Small intestine (tissue), 7 donors: ENCODE data around the gene ABO. TPM values are rescaled to one million over a fixed set of nuclear protein-coding genes. Genes with fewer than 3 reads are reported as not detected.

Source experiments
- DNase-seq, 2 donors: peaks; one replicate each; pipeline versions ENCODE4 v3.0.0 to v3.0.0-alpha.2; 2013
- FAIRE-seq: peaks from 2 replicates; lab custom pipeline; 2012; peaks lifted over from hg19 to GRCh38; lab: Jason Lieb, UNC
- H3K27ac ChIP-seq, 3 donors: one replicate each; pipeline ENCODE4 v1.5.1; 2013; ENCODE audit warnings: low read length in 2 of 3, mild to moderate bottlenecking in 2 of 3, control low read depth in 1 of 3, inconsistent platforms in 1 of 3, low read depth in 1 of 3, moderate library complexity in 1 of 3
- H3K27me3 ChIP-seq, 3 donors: one replicate each; pipeline ENCODE4 v1.6.1; 2013; ENCODE audit warnings: low read length in 3 of 3, inconsistent platforms in 1 of 3; ENCODE audit not compliant: control insufficient read depth in 3 of 3, insufficient read depth in 3 of 3
- H3K36me3 ChIP-seq, 3 donors: one replicate each; pipeline ENCODE4 v1.6.1; 2013; ENCODE audit warnings: low read length in 3 of 3, inconsistent platforms in 1 of 3, low read depth in 1 of 3, mild to moderate bottlenecking in 1 of 3, moderate library complexity in 1 of 3; ENCODE audit not compliant: control insufficient read depth in 3 of 3, insufficient read depth in 2 of 3
- H3K4me1 ChIP-seq, 3 donors: one replicate each; pipeline ENCODE4 v1.6.1; 2013; ENCODE audit warnings: low read length in 2 of 3, inconsistent platforms in 1 of 3, low read depth in 1 of 3, mild to moderate bottlenecking in 1 of 3, moderate library complexity in 1 of 3; ENCODE audit not compliant: control insufficient read depth in 3 of 3, insufficient read depth in 2 of 3
- H3K4me3 ChIP-seq, 3 donors: one replicate each; pipeline ENCODE4 v1.5.1; 2013; ENCODE audit warnings: low read length in 3 of 3, control low read depth in 1 of 3, inconsistent platforms in 1 of 3, low read depth in 1 of 3, mild to moderate bottlenecking in 1 of 3, moderate library complexity in 1 of 3
- H3K9me3 ChIP-seq, 2 donors: one replicate each; pipeline ENCODE4 v1.6.1; 2013; ENCODE audit warnings: low read depth in 1 of 2, low read length in 1 of 2; ENCODE audit not compliant: control insufficient read depth in 2 of 2, insufficient read depth in 1 of 2
- WGBS, 3 donors: extraction: QIAGEN DNeasy Blood & Tissue Kit; methylation state at CpG; one replicate each; pipeline ENCODE4 v1.1.7; 2013; 5-methylcytosine and 5-hydroxymethylcytosine counted together
- polyA plus RNA-seq, 4 donors: library from polyadenylated mRNA; stranded (reverse) in 3 of 4; unstranded in 1 of 4; fragments of 200-250 nt in 3 of 4; fragments of 120-200 nt in 1 of 4; gene quantifications; one replicate each; pipeline versions ENCODE4 v1.2.1 to v1.2.3, GENCODE V29; 2013
- donor health status: healthy with polysubstance abuse.
- donor health status: control.
- donor health status: control.
- donor health status: Bipolar disorder and iron deficiency.
- donor health status: healthy.

Gene ABO
- polyA plus RNA-seq, 4 donors, result 9.5 to 46.4 (median 31.9) TPM

- 62 to 67% (median 66%) methylated on average over 13 of the region's 13 CpGs for WGBS, 3 donors
- Histone ChIP-seq H3K9me3 (peaks cover 2 to 6% of the 10 kb centered on the region in 2 donors), H3K36me3 (peaks cover 0 to 43% (median 2%) of the 10 kb centered on the region in 3 donors), H3K4me3 (no peak overlapping the region), H3K27me3 (no peaks in the 10 kb centered on the region), H3K27ac (no peak overlapping the region), H3K4me1 (peaks cover 0 to 8% (median 3%) of the 10 kb centered on the region in 3 donors)
- DNase-seq, result no peak
- FAIRE-seq, result no peak
Measured at GRCh38 chr9:133257465-133257956, 17.5 kb downstream of the ABO start.

DNA sequence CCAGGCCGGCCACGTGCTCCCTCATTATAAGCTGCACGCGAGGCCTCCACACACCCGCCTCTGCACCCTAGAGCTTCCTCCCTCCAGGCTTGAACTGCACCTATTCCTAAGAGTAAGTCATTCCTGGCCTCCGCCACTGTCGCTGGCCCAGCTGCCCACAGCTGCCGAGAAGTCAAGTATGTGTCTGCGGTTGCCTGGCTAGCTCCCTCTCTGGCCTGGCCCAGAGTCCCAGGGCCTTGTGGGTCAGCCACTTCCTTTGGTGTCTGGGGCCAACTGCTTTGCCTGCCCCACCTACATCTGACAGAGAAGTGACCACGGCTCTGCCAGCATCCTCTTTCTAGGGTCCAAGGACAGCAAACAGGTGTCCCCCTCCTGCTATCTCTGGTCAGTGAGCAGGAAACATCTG, 18.3 kb downstream of the ABO start:
- WGBS, 3 donors, result 53 to 74% (median 63%) methylated on average over 9 to 10 of the region's 10 CpGs
- Histone ChIP-seq H3K4me1 (peaks cover 0 to 17% (median 3%) of the 10 kb centered on the region in 3 donors), H3K36me3 (peaks cover 0 to 39% (median under 1%) of the 10 kb centered on the region in 3 donors), H3K4me3 (no peak overlapping the region), H3K27me3 (no peaks in the 10 kb centered on the region), H3K27ac (no peak overlapping the region), H3K9me3 (peaks cover 2 to 6% of the 10 kb centered on the region in 2 donors)
- FAIRE-seq (no peak), DNase-seq (no peak)

- WGBS, 3 donors, result 93 to 96% (median 95%) methylated on average over 27 to 30 of the region's 30 CpGs
- peaks cover 1 to 22% (median 3%) of the 10 kb centered on the region in 3 donors for H3K4me1 ChIP-seq
- no peaks in the 10 kb centered on the region for H3K27me3 ChIP-seq
- H3K4me3 ChIP-seq, result no peak overlapping the region
- FAIRE-seq, result no peak
- no peak overlapping the region for H3K27ac ChIP-seq
- no peak for DNase-seq
- H3K9me3 ChIP-seq, result peaks cover 2 to 6% of the 10 kb centered on the region in 2 donors
- peaks cover 0 to 33% (median 0%) of the 10 kb centered on the region in 3 donors for H3K36me3 ChIP-seq
Measured at GRCh38 chr9:133256136-133256461, 18.9 kb downstream of the ABO start.

GRCh38 chr9:133255371-133256135, 19.4 kb downstream of the ABO start:
- 94 to 95% (median 95%) methylated on average over 41 to 42 of the region's 42 CpGs for whole genome bisulfite sequencing, 3 donors
- Histone ChIP-seq H3K27me3 (no peaks in the 10 kb centered on the region), H3K27ac (no peak overlapping the region), H3K4me1 (peaks cover 3 to 27% (median 4%) of the 10 kb centered on the region in 3 donors), H3K36me3 (peaks cover 0 to 28% (median 0%) of the 10 kb centered on the region in 3 donors), H3K4me3 (no peak overlapping the region), H3K9me3 (peaks cover 2 to 6% of the 10 kb centered on the region in 2 donors)
- DNase-seq (no peak), FAIRE-seq (no peak)

GRCh38 chr9:133254471-133254870, 20.5 kb downstream of the ABO start:
- Histone ChIP-seq H3K4me1 (peaks cover 3 to 31% (median 4%) of the 10 kb centered on the region in 3 donors), H3K4me3 (no peak overlapping the region), H3K9me3 (peaks cover 2 to 6% of the 10 kb centered on the region in 2 donors), H3K36me3 (peaks cover 0 to 19% (median 0%) of the 10 kb centered on the region in 3 donors), H3K27me3 (no peaks in the 10 kb centered on the region), H3K27ac (no peak overlapping the region)
- 90 to 96% (median 94%) methylated on average over 5 of the region's 5 CpGs for WGBS, 3 donors
- no peak for FAIRE-seq
- no peak for DNase-seq

GRCh38 chr9:133253268-133253667, 21.7 kb downstream of the ABO start:
- Histone ChIP-seq H3K4me3 (no peak overlapping the region), H3K4me1 (peaks cover 3 to 36% (median 4%) of the 10 kb centered on the region in 3 donors), H3K36me3 (peaks cover 0 to 19% (median 2%) of the 10 kb centered on the region in 3 donors), H3K9me3 (peaks cover 2 to 6% of the 10 kb centered on the region in 2 donors), H3K27me3 (peaks cover 0 to 2% (median 0%) of the 10 kb centered on the region in 3 donors), H3K27ac (peak overlapping the region; percentile 70 to 80 (median 76))
- 7 to 40% (median 21%) methylated on average over 1 of the region's 1 CpG for WGBS, 3 donors
- FAIRE-seq, result no peak
- no peak for DNase-seq

DNA sequence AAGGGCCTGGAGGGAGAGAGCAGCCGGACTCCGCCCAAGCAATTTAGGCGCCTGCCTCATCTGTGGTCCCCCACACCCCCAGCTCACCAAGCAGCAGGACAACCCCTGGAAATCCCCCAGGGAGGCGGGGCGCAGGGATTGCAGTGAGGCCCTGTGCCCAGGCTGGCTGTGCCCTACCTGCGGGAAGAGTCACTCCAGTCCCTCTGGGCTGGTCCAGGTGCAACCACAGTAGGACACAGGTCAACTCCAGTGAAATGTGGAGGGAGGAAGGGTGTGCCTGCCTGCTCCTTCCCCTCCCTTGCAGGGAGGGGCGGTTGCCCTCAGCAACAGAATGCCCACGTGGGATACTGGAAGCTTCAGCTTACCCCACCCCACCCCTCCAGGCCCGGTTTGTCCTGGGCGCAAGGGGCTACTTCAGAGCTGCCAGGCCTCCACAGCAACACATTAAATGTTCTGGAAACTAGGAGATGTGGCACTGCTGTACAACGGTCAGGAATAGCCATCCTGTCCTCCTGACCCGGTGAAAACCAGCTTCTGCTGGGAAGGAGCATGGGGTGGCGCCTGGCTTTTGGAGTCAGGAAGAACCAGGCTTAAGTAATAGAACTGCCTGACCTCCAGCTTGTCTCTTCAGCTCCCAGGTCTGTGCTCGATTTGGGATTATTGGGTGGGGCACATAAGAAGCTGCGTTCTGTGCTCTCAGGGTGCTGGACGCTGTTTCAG, 22.5 kb downstream of the ABO start:
- no peak for FAIRE-seq
- Histone ChIP-seq H3K4me3 (no peak overlapping the region), H3K27ac (peak overlapping the region; percentile 70 to 80 (median 76)), H3K36me3 (peaks cover 0 to 19% (median 2%) of the 10 kb centered on the region in 3 donors), H3K9me3 (peaks cover 2 to 6% of the 10 kb centered on the region in 2 donors), H3K4me1 (peaks cover 3 to 36% (median 4%) of the 10 kb centered on the region in 3 donors), H3K27me3 (peaks cover 0 to 2% (median 0%) of the 10 kb centered on the region in 3 donors)
- peak; percentile 88 to 96 for DNase-seq
- WGBS, 3 donors, result 18 to 53% (median 30%) methylated on average over 16 of the region's 16 CpGs

GRCh38 chr9:133251773-133252172, 23.2 kb downstream of the ABO start:
- FAIRE-seq (no peak), DNase-seq (peak in 1 of 2 donors; percentile 32)
- 21 to 54% (median 22%) methylated on average over 10 to 11 of the region's 11 CpGs for WGBS, 3 donors
- Histone ChIP-seq H3K4me1 (peaks cover 3 to 36% (median 4%) of the 10 kb centered on the region in 3 donors), H3K9me3 (peaks cover 2 to 6% of the 10 kb centered on the region in 2 donors), H3K27ac (peak overlapping the region; percentile 70 to 80 (median 76)), H3K36me3 (peaks cover 0 to 14% (median 2%) of the 10 kb centered on the region in 3 donors), H3K27me3 (peaks cover 0 to 2% (median 0%) of the 10 kb centered on the region in 3 donors), H3K4me3 (no peak overlapping the region)
